GM18867 (cell line): ENCODE data around the gene STARD13.

ENCODE experiments used
- ATAC-seq: cut with Tn5 transposase; IDR thresholded peaks from one replicate; pipeline ENCODE4 v1.9.1; 2021; ENCODE audit warnings: mild to moderate bottlenecking, moderate library complexity; ENCODE audit not compliant: unreplicated experiment

STARD13 gene

GRCh38 chr13:33204130-33204927 lies 81.2 kb downstream of the STARD13 start:
- peak; percentile 37 for ATAC-seq

GRCh38 chr13:33202644-33203169 lies 82.8 kb downstream of the STARD13 start:
- no peak for ATAC-seq

GRCh38 chr13:33201659-33202058 lies 83.9 kb downstream of the STARD13 start:
- ATAC-seq = no peak

GRCh38 chr13:33199289-33199850 lies 86.2 kb downstream of the STARD13 start:
- no peak for ATAC-seq

GRCh38 chr13:33197541-33197971 lies 88.0 kb downstream of the STARD13 start:
- no peak for ATAC-seq

GRCh38 chr13:33196767-33197166 lies 88.8 kb downstream of the STARD13 start:
- ATAC-seq = no peak

- ATAC-seq = no peak
These were observed 89.7 kb downstream of the STARD13 start for GRCh38 chr13:33195693-33196464.

- peak; percentile 92 for ATAC-seq
These were observed 90.5 kb downstream of the STARD13 start for GRCh38 chr13:33194820-33195692.

GRCh38 chr13:33193428-33193974 lies 92.1 kb downstream of the STARD13 start:
- no peak for ATAC-seq

GRCh38 chr13:33191425-33192210 lies 93.9 kb downstream of the STARD13 start:
- no peak for ATAC-seq

- no peak for ATAC-seq
These were observed 96.1 kb downstream of the STARD13 start for GRCh38 chr13:33189470-33189869.

GRCh38 chr13:33188093-33188882 lies 97.3 kb downstream of the STARD13 start:
- peak; percentile 71 for ATAC-seq

- no peak for ATAC-seq
These were observed 98.7 kb downstream of the STARD13 start for GRCh38 chr13:33186861-33187291.

GRCh38 chr13:33185853-33186252 lies 99.7 kb downstream of the STARD13 start:
- ATAC-seq = no peak

GRCh38 chr13:33184530-33184929 lies 101.0 kb downstream of the STARD13 start:
- ATAC-seq = no peak

GRCh38 chr13:33184112-33184490 lies 101.5 kb downstream of the STARD13 start:
- ATAC-seq = no peak

GRCh38 chr13:33183431-33184111 lies 102.0 kb downstream of the STARD13 start:
- ATAC-seq = no peak

- ATAC-seq = no peak
These were observed 102.8 kb downstream of the STARD13 start for GRCh38 chr13:33182729-33183128.
